ENCODE measurements around the gene ANXA1. TPM values are rescaled to one million over a fixed set of nuclear protein-coding genes. Genes with fewer than 3 reads are reported as not detected.
A peak's percentile ranks its signal among the peaks of the same experiment; 100 is the strongest.

The ANXA1 gene, protein sequence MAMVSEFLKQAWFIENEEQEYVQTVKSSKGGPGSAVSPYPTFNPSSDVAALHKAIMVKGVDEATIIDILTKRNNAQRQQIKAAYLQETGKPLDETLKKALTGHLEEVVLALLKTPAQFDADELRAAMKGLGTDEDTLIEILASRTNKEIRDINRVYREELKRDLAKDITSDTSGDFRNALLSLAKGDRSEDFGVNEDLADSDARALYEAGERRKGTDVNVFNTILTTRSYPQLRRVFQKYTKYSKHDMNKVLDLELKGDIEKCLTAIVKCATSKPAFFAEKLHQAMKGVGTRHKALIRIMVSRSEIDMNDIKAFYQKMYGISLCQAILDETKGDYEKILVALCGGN
- total RNA-seq (100 to 1,000 TPM in 3 of 7 donors, 10 to 100 TPM in 4; 68.9 to 123 (median 98.4) TPM), polyA plus RNA-seq (10 to 100 TPM; 45.5 to 70.5 (median 46.5) TPM)
- long read RNA-seq, donor 1, transcript ANXA1-207 (2 exons, 1,400 nt) = minor isoform, 6 of 62 reads
- long read RNA-seq, donor 1, transcript ANXA1-201 (13 exons, 1,509 nt) = major isoform, 42 of 62 reads
- long read RNA-seq, donor 1, partial matches to known transcripts = 13 of 62 reads
- long read RNA-seq, donor 1, other reads (novel, unspliced or antisense) = 0 of 62 reads
- long read RNA-seq, donor 2, transcript ANXA1-201 (13 exons, 1,509 nt) = major isoform, 36 of 51 reads
- long read RNA-seq, donor 2, partial matches to known transcripts = 11 of 51 reads
- long read RNA-seq, donor 2, other reads (novel, unspliced or antisense) = 0 of 51 reads

DNA sequence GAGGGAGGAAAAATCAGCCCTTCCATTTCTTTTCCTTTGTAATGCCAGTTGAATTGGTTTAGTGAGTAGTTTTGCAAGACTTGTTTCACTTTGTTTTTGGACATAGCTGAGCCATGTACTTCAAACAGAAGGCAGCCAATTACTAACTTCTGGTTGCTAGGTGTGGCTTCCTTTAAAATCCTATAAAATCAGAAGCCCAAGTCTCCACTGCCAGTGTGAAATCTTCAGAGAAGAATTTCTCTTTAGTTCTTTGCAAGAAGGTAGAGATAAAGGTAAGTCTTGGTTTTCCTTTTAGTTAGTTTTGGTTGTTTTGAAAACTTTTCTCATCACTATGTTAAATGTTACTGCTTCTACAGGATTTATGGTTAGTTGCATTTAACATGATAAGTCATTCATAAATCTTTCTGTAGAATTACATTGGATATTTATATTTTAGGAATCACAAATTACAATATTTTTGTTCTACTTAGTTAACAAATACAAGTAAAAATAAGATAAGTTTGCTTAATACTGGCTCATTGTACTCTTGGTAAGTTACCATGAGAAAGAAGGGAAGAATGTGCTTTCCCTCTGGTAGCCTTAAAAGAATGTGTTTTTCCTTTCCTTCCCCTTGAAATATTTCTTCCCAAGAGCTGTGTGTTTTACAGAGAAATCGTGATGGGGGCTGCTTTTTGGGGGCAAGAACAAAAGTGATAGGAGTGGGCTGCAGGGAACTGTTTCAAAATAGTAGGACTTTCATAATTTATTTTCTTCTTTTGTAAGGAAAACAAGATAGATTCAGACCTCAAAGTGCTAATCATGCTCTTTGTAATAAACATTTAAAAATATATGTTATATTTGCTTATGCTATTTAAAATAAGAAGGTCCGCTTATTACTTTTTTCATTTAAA, at the start of gene ANXA1:
ANXA1 (plus strand) TSS at position 213 of the 890 bp plus-strand sequence. CDS start 6,671 bp downstream, outside the sequence.
- H3K4me1 ChIP-seq = peaks cover 3 to 95% (median 53%) of the 10 kb centered on the region in 6 donors
- DNase-seq = no peak
- no peaks in the 10 kb centered on the region for H3K36me3 ChIP-seq
- peak within 1 kb of the TSS; percentile 37 to 84 (median 74) for H3K27ac ChIP-seq
- no peak for TF ChIP-seq POLR2AphosphoS5 (IDR thresholded peaks at IDR 0.05)
- TF ChIP-seq, protein P1, sequence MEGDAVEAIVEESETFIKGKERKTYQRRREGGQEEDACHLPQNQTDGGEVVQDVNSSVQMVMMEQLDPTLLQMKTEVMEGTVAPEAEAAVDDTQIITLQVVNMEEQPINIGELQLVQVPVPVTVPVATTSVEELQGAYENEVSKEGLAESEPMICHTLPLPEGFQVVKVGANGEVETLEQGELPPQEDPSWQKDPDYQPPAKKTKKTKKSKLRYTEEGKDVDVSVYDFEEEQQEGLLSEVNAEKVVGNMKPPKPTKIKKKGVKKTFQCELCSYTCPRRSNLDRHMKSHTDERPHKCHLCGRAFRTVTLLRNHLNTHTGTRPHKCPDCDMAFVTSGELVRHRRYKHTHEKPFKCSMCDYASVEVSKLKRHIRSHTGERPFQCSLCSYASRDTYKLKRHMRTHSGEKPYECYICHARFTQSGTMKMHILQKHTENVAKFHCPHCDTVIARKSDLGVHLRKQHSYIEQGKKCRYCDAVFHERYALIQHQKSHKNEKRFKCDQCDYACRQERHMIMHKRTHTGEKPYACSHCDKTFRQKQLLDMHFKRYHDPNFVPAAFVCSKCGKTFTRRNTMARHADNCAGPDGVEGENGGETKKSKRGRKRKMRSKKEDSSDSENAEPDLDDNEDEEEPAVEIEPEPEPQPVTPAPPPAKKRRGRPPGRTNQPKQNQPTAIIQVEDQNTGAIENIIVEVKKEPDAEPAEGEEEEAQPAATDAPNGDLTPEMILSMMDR (IDR thresholded peaks at IDR 0.05 in 8 of 11, conservative IDR thresholded peaks at IDR 0.05 in 3 of 11) = no peak
- no peak for TF ChIP-seq POLR2A (IDR thresholded peaks at IDR 0.05)
- no peaks in the 10 kb centered on the region for H3K9me3 ChIP-seq
- intact Hi-C loops (cut with DNase I; ENCODE audit: low total_unique reads) = no loop called here
- H3K27me3 ChIP-seq (replicated peaks in 1 of 7) = no peaks in the 10 kb centered on the region
- WGBS, 5 donors = 16 to 40% (median 29%) methylated on average over 2 of the region's 2 CpGs
- H3K4me3 ChIP-seq = peak within 1 kb of the TSS; percentile 13 to 64 (median 28)

DNA sequence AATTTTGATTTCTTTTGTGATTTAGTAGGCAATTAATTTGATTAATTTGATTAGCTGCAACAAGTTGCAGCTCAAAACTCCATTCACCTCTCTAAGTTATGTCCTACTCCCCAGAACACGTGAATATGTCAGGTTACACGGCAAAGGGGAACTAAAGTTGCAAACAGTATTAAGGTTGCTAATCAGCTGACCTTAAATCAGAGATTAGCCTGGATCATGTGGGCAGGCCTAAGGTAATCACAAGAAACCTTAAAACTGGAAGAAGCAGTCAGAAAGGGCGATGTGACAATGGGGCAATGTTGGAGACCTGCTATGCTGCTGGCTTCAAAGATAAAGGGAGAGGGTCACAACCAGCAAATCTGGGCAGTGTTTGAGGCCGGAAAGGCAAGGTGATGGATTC, 47.3 kb upstream of the ANXA1 start:
- H3K9me3 ChIP-seq = no peaks in the 10 kb centered on the region
- H3K36me3 ChIP-seq = no peaks in the 10 kb centered on the region
- DNase-seq = no peak
- 68 to 85% (median 74%) methylated on average over 4 of the region's 4 CpGs for WGBS, 5 donors
- TF ChIP-seq POLR2A (IDR thresholded peaks at IDR 0.05) (no peak), POLR2AphosphoS5 (IDR thresholded peaks at IDR 0.05) (no peak)
- TF ChIP-seq, protein P1 (IDR thresholded peaks at IDR 0.05 in 8 of 11, conservative IDR thresholded peaks at IDR 0.05 in 3 of 11) = no peak
- intact Hi-C loops (cut with DNase I; ENCODE audit: low total_unique reads) = no loop called here
- H3K4me3 ChIP-seq = no peak overlapping the region
- H3K4me1 ChIP-seq = no peaks in the 10 kb centered on the region
- no peaks in the 10 kb centered on the region for H3K27me3 ChIP-seq (replicated peaks in 1 of 7)
- no peak overlapping the region for H3K27ac ChIP-seq

DNA sequence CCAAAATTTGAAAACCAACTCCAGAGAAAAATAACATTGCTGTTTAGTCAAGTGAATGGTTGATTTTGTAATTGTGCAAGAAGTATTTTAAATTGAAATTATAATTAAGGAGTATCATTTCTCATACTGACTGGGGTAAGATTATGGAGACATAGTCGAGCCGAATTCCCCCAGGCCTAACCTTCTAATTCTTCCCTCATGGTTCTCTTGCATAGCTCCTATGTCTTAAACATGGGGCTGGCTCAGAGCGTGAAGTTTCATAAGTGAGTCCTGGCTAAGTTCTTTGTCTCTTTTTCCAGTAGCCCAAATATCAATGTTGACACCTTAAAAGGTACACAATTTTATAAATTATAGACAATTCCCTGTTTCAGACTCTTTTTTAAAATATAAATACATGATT, 46.7 kb upstream of the ANXA1 start:
- Histone ChIP-seq H3K27me3 (replicated peaks in 1 of 7) (no peaks in the 10 kb centered on the region), H3K9me3 (no peaks in the 10 kb centered on the region), H3K4me1 (no peaks in the 10 kb centered on the region), H3K4me3 (no peak overlapping the region), H3K36me3 (no peaks in the 10 kb centered on the region), H3K27ac (no peak overlapping the region)
- 76 to 94% (median 85%) methylated on average over 3 of the region's 3 CpGs for WGBS, 5 donors
- DNase-seq = no peak
- intact Hi-C loops (cut with DNase I; ENCODE audit: low total_unique reads) = loop anchor here (5.0 kb wide), 1 partner anchor 77 kb away; no protein-coding TSS in a partner anchor
- TF ChIP-seq POLR2A (IDR thresholded peaks at IDR 0.05) = no peak
- no peak for TF ChIP-seq POLR2AphosphoS5 (IDR thresholded peaks at IDR 0.05)
- TF ChIP-seq, protein P1 (IDR thresholded peaks at IDR 0.05 in 8 of 11, conservative IDR thresholded peaks at IDR 0.05 in 3 of 11) = no peak
